Measurements from ENCODE around the gene THAP5. TPM values are rescaled to one million over a fixed set of nuclear protein-coding genes. Genes with fewer than 3 reads are reported as not detected.

Gene THAP5
- polyA plus RNA-seq, 1 donor from 2014 or later = 49.4 TPM

DNA sequence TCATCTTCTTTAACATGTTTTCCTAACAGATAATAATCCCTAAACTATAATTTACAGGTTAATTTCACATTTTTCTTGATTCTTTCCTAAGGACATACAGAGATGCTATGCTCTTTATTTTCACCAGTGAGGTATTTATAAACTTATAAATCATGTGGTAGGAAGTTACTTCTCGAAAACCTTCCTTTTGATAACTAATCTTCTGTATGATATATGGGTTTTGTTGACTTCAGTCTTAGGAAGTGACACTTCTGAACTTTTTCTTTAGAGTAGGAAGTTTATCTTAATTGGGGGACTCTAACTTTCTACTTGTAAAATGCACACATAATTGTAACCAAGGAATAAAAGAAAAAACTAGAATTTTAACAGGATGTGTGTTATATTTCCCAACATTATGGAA, 33.8 kb downstream of the THAP5 start:
- Histone ChIP-seq H3K27me3 (ENCODE audit: insufficient read depth, low read depth, low read length) (no peaks in the 10 kb centered on the region), H2AFZ (ENCODE audit: low read depth, low read length) (no peak overlapping the region), H3K36me3 (ENCODE audit: insufficient read depth, low read length) (no peaks in the 10 kb centered on the region), H3K4me2 (ENCODE audit: low read length) (no peak overlapping the region), H4K20me1 (ENCODE audit: insufficient read depth) (no peaks in the 10 kb centered on the region), H3K79me2 (replicated peaks; ENCODE audit: insufficient read depth, low read length) (no peaks in the 10 kb centered on the region), H3K9me3 (ENCODE audit: low read length) (no peaks in the 10 kb centered on the region), H3K9ac (ENCODE audit: low read length) (no peak overlapping the region), H3K4me3 (ENCODE audit: low read length) (no peak overlapping the region), H3K27ac (ENCODE audit: low read length) (no peak overlapping the region), H3F3A (ENCODE audit: insufficient read depth, low read length, poor library complexity, severe bottlenecking) (no peaks in the 10 kb centered on the region), H3K9me2 (ENCODE audit: insufficient read depth, low read length) (no peaks in the 10 kb centered on the region)
- TF ChIP-seq EZH2 (IDR thresholded peaks at IDR 0.05; ENCODE audit: borderline replicate concordance, insufficient read depth, low read length, poor library complexity, severe bottlenecking) = no peak
- no peak for TF ChIP-seq SMC3 (conservative IDR thresholded peaks at IDR 0.05; ENCODE audit: poor library complexity)
- TF ChIP-seq TAF1 (IDR thresholded peaks at IDR 0.05; ENCODE audit: low read depth) = no peak
- no peak for TF ChIP-seq EP300 (conservative IDR thresholded peaks at IDR 0.05; ENCODE audit: poor library complexity, severe bottlenecking)
- TF ChIP-seq POLR2AphosphoS5 (IDR thresholded peaks at IDR 0.05) = no peak
- TF ChIP-seq MXI1 (conservative IDR thresholded peaks at IDR 0.05; ENCODE audit: poor library complexity, severe bottlenecking) = no peak
- no peak for TF ChIP-seq RAD21 (conservative IDR thresholded peaks at IDR 0.05)
- TF ChIP-seq, protein P1, sequence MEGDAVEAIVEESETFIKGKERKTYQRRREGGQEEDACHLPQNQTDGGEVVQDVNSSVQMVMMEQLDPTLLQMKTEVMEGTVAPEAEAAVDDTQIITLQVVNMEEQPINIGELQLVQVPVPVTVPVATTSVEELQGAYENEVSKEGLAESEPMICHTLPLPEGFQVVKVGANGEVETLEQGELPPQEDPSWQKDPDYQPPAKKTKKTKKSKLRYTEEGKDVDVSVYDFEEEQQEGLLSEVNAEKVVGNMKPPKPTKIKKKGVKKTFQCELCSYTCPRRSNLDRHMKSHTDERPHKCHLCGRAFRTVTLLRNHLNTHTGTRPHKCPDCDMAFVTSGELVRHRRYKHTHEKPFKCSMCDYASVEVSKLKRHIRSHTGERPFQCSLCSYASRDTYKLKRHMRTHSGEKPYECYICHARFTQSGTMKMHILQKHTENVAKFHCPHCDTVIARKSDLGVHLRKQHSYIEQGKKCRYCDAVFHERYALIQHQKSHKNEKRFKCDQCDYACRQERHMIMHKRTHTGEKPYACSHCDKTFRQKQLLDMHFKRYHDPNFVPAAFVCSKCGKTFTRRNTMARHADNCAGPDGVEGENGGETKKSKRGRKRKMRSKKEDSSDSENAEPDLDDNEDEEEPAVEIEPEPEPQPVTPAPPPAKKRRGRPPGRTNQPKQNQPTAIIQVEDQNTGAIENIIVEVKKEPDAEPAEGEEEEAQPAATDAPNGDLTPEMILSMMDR (IDR thresholded peaks at IDR 0.05; ENCODE audit: poor library complexity, severe bottlenecking) = no peak
- TF ChIP-seq, protein P2, sequence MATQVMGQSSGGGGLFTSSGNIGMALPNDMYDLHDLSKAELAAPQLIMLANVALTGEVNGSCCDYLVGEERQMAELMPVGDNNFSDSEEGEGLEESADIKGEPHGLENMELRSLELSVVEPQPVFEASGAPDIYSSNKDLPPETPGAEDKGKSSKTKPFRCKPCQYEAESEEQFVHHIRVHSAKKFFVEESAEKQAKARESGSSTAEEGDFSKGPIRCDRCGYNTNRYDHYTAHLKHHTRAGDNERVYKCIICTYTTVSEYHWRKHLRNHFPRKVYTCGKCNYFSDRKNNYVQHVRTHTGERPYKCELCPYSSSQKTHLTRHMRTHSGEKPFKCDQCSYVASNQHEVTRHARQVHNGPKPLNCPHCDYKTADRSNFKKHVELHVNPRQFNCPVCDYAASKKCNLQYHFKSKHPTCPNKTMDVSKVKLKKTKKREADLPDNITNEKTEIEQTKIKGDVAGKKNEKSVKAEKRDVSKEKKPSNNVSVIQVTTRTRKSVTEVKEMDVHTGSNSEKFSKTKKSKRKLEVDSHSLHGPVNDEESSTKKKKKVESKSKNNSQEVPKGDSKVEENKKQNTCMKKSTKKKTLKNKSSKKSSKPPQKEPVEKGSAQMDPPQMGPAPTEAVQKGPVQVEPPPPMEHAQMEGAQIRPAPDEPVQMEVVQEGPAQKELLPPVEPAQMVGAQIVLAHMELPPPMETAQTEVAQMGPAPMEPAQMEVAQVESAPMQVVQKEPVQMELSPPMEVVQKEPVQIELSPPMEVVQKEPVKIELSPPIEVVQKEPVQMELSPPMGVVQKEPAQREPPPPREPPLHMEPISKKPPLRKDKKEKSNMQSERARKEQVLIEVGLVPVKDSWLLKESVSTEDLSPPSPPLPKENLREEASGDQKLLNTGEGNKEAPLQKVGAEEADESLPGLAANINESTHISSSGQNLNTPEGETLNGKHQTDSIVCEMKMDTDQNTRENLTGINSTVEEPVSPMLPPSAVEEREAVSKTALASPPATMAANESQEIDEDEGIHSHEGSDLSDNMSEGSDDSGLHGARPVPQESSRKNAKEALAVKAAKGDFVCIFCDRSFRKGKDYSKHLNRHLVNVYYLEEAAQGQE (IDR thresholded peaks at IDR 0.05; ENCODE audit: borderline replicate concordance) = no peak

- Histone ChIP-seq H4K20me1 (ENCODE audit: insufficient read depth) (no peaks in the 10 kb centered on the region), H3K4me3 (ENCODE audit: low read length) (no peak overlapping the region), H3K36me3 (ENCODE audit: insufficient read depth, low read length) (no peaks in the 10 kb centered on the region), H3K9me3 (ENCODE audit: low read length) (no peaks in the 10 kb centered on the region), H3K79me2 (replicated peaks; ENCODE audit: insufficient read depth, low read length) (no peaks in the 10 kb centered on the region), H3K9ac (ENCODE audit: low read length) (no peak overlapping the region), H3K27ac (ENCODE audit: low read length) (no peak overlapping the region), H3K9me2 (ENCODE audit: insufficient read depth, low read length) (no peaks in the 10 kb centered on the region), H3K4me2 (ENCODE audit: low read length) (no peak overlapping the region), H3K27me3 (ENCODE audit: insufficient read depth, low read depth, low read length) (no peaks in the 10 kb centered on the region), H2AFZ (ENCODE audit: low read depth, low read length) (no peak overlapping the region), H3F3A (ENCODE audit: insufficient read depth, low read length, poor library complexity, severe bottlenecking) (no peaks in the 10 kb centered on the region)
- TF ChIP-seq, protein P1 (IDR thresholded peaks at IDR 0.05; ENCODE audit: poor library complexity, severe bottlenecking) = no peak
- TF ChIP-seq TAF1 (IDR thresholded peaks at IDR 0.05; ENCODE audit: low read depth) = no peak
- TF ChIP-seq SMC3 (conservative IDR thresholded peaks at IDR 0.05; ENCODE audit: poor library complexity) = no peak
- no peak for TF ChIP-seq EP300 (conservative IDR thresholded peaks at IDR 0.05; ENCODE audit: poor library complexity, severe bottlenecking)
- no peak for TF ChIP-seq POLR2AphosphoS5 (IDR thresholded peaks at IDR 0.05)
- TF ChIP-seq MXI1 (conservative IDR thresholded peaks at IDR 0.05; ENCODE audit: poor library complexity, severe bottlenecking) = no peak
- no peak for TF ChIP-seq EZH2 (IDR thresholded peaks at IDR 0.05; ENCODE audit: borderline replicate concordance, insufficient read depth, low read length, poor library complexity, severe bottlenecking)
- TF ChIP-seq, protein P2 (IDR thresholded peaks at IDR 0.05; ENCODE audit: borderline replicate concordance) = no peak
- no peak for TF ChIP-seq RAD21 (conservative IDR thresholded peaks at IDR 0.05)
Measured at GRCh38 chr7:108535257-108535656, 34.2 kb downstream of the THAP5 start.

Measured in neural cell (in vitro differentiated cells).